ENCODE results near the gene SMARCC1.

Gene SMARCC1

GRCh38 chr3:47635536-47635935 is 146.2 kb downstream of the SMARCC1 start:
- no peak overlapping the region for H3K4me3 ChIP-seq (ENCODE audit: low read depth, low read length)
- TF ChIP-seq POLR2A (IDR thresholded peaks at IDR 0.05; ENCODE audit: extremely low read depth, insufficient read length), result no peak
- TF ChIP-seq MYC (IDR thresholded peaks at IDR 0.05; ENCODE audit: low read depth, low read length), result no peak
- TF ChIP-seq MAX (IDR thresholded peaks at IDR 0.05; ENCODE audit: low read depth, low read length), result no peak
- TF ChIP-seq CTCF (IDR thresholded peaks at IDR 0.05; ENCODE audit: low read depth, low read length), result no peak

GRCh38 chr3:47634996-47635395 is 146.7 kb downstream of the SMARCC1 start:
- no peak for TF ChIP-seq POLR2A (IDR thresholded peaks at IDR 0.05; ENCODE audit: extremely low read depth, insufficient read length)
- TF ChIP-seq MAX (IDR thresholded peaks at IDR 0.05; ENCODE audit: low read depth, low read length), result no peak
- TF ChIP-seq CTCF (IDR thresholded peaks at IDR 0.05; ENCODE audit: low read depth, low read length), result no peak
- TF ChIP-seq MYC (IDR thresholded peaks at IDR 0.05; ENCODE audit: low read depth, low read length), result no peak
- no peak overlapping the region for H3K4me3 ChIP-seq (ENCODE audit: low read depth, low read length)
- DNase-seq (ENCODE audit: low read depth), result no peak

More at GRCh38 chr3:47635536-47635935, 146.2 kb downstream of the SMARCC1 start:
- DNase-seq (ENCODE audit: low read depth), result no peak

GRCh38 chr3:47630810-47631209 is 150.9 kb downstream of the SMARCC1 start:
- no peak for DNase-seq (ENCODE audit: low read depth)
- TF ChIP-seq POLR2A (IDR thresholded peaks at IDR 0.05; ENCODE audit: extremely low read depth, insufficient read length) (no peak), MAX (IDR thresholded peaks at IDR 0.05; ENCODE audit: low read depth, low read length) (no peak), CTCF (IDR thresholded peaks at IDR 0.05; ENCODE audit: low read depth, low read length) (no peak), MYC (IDR thresholded peaks at IDR 0.05; ENCODE audit: low read depth, low read length) (no peak)
- no peak overlapping the region for H3K4me3 ChIP-seq (ENCODE audit: low read depth, low read length)

- no peak for DNase-seq (ENCODE audit: low read depth)
- TF ChIP-seq CTCF (IDR thresholded peaks at IDR 0.05; ENCODE audit: low read depth, low read length) (no peak), MYC (IDR thresholded peaks at IDR 0.05; ENCODE audit: low read depth, low read length) (no peak), POLR2A (IDR thresholded peaks at IDR 0.05; ENCODE audit: extremely low read depth, insufficient read length) (no peak), MAX (IDR thresholded peaks at IDR 0.05; ENCODE audit: low read depth, low read length) (no peak)
- H3K4me3 ChIP-seq (ENCODE audit: low read depth, low read length), result no peak overlapping the region
These were observed 151.9 kb downstream of the SMARCC1 start for GRCh38 chr3:47629770-47630169.

- no peak for TF ChIP-seq POLR2A (IDR thresholded peaks at IDR 0.05; ENCODE audit: extremely low read depth, insufficient read length)
- no peak for TF ChIP-seq MAX (IDR thresholded peaks at IDR 0.05; ENCODE audit: low read depth, low read length)
- no peak for TF ChIP-seq CTCF (IDR thresholded peaks at IDR 0.05; ENCODE audit: low read depth, low read length)
- TF ChIP-seq MYC (IDR thresholded peaks at IDR 0.05; ENCODE audit: low read depth, low read length), result no peak
- no peak overlapping the region for H3K4me3 ChIP-seq (ENCODE audit: low read depth, low read length)
- DNase-seq (ENCODE audit: low read depth), result no peak
These were observed 153.3 kb downstream of the SMARCC1 start for GRCh38 chr3:47628426-47628825.
